HG02840 (cell line): Measurements from ENCODE around the gene LRRC8B.
A peak's percentile ranks its signal among the peaks of the same experiment; 100 is the strongest.

Experiments
- ATAC-seq: cut with Tn5 transposase; IDR thresholded peaks from one replicate; pipeline ENCODE4 v1.9.1; 2021; ENCODE audit warnings: mild to moderate bottlenecking, moderate library complexity, moderate number of reproducible peaks; ENCODE audit not compliant: unreplicated experiment, low FRiP score

The LRRC8B gene

GRCh38 chr1:89605692-89606091 lies 81.1 kb downstream of the LRRC8B start:
- ATAC-seq, result no peak

- no peak for ATAC-seq
Observed at GRCh38 chr1:89606227-89606980, 81.8 kb downstream of the LRRC8B start.

GRCh38 chr1:89607156-89607555 lies 82.5 kb downstream of the LRRC8B start:
- no peak for ATAC-seq

GRCh38 chr1:89607586-89608318 lies 83.1 kb downstream of the LRRC8B start:
- ATAC-seq, result no peak

- no peak for ATAC-seq
Observed at GRCh38 chr1:89608319-89608983, 83.8 kb downstream of the LRRC8B start.

- no peak for ATAC-seq
Observed at GRCh38 chr1:89608984-89609725, 84.5 kb downstream of the LRRC8B start.

- no peak for ATAC-seq
Observed at GRCh38 chr1:89609781-89610456, 85.3 kb downstream of the LRRC8B start.

- ATAC-seq, result no peak
Observed at GRCh38 chr1:89610457-89611011, 85.9 kb downstream of the LRRC8B start.

GRCh38 chr1:89611721-89612120 lies 87.1 kb downstream of the LRRC8B start:
- peak; percentile 97 for ATAC-seq

GRCh38 chr1:89613928-89614327 lies 89.3 kb downstream of the LRRC8B start:
- ATAC-seq, result no peak

GRCh38 chr1:89615676-89616598 lies 91.3 kb downstream of the LRRC8B start:
- no peak for ATAC-seq

GRCh38 chr1:89616844-89617627 lies 92.4 kb downstream of the LRRC8B start:
- ATAC-seq, result no peak

GRCh38 chr1:89620664-89621063 lies 96.0 kb downstream of the LRRC8B start:
- ATAC-seq, result no peak

- ATAC-seq, result no peak
Observed at GRCh38 chr1:89622895-89623294, 98.3 kb downstream of the LRRC8B start.

GRCh38 chr1:89624314-89624713 lies 99.7 kb downstream of the LRRC8B start:
- no peak for ATAC-seq

- ATAC-seq, result no peak
Observed at GRCh38 chr1:89624715-89625323, 100.2 kb downstream of the LRRC8B start.

GRCh38 chr1:89627596-89627962 lies 103.0 kb downstream of the LRRC8B start:
- ATAC-seq, result no peak

GRCh38 chr1:89629146-89629545 lies 104.5 kb downstream of the LRRC8B start:
- no peak for ATAC-seq
